ENCODE data around the gene BCL2A1.

DNA sequence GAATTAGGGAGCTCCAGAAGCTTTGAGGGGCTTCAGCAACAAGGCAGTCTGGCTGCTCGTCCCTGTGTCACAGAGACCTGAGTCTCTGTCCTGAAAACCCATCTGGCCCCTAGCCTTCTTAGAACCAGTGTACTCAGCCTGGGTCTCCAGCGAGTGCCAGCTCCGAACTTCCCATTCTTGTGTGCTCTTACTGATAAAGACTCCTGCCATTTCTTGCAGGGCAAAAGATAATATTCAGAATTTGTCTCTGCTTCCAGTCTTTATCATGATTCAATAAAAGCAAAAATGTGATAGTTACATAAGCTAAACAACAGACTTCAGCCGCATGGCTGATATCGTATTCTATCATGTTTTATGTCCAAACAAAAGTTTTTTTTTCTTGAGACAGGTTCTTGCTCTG lies 36.0 kb upstream of the BCL2A1 start:
- TF ChIP-seq, protein P1, sequence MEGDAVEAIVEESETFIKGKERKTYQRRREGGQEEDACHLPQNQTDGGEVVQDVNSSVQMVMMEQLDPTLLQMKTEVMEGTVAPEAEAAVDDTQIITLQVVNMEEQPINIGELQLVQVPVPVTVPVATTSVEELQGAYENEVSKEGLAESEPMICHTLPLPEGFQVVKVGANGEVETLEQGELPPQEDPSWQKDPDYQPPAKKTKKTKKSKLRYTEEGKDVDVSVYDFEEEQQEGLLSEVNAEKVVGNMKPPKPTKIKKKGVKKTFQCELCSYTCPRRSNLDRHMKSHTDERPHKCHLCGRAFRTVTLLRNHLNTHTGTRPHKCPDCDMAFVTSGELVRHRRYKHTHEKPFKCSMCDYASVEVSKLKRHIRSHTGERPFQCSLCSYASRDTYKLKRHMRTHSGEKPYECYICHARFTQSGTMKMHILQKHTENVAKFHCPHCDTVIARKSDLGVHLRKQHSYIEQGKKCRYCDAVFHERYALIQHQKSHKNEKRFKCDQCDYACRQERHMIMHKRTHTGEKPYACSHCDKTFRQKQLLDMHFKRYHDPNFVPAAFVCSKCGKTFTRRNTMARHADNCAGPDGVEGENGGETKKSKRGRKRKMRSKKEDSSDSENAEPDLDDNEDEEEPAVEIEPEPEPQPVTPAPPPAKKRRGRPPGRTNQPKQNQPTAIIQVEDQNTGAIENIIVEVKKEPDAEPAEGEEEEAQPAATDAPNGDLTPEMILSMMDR (IDR thresholded peaks at IDR 0.05) = no peak
- TF ChIP-seq POLR2A (IDR thresholded peaks at IDR 0.05) = no peak
